ENCODE data around the gene SKI. TPM values are rescaled to one million over a fixed set of nuclear protein-coding genes. Genes with fewer than 3 reads are reported as not detected.

The SKI gene
- total and polyA plus RNA-seq, 4 donors, result 17.1 to 90.7 (median 40.7) TPM

DNA sequence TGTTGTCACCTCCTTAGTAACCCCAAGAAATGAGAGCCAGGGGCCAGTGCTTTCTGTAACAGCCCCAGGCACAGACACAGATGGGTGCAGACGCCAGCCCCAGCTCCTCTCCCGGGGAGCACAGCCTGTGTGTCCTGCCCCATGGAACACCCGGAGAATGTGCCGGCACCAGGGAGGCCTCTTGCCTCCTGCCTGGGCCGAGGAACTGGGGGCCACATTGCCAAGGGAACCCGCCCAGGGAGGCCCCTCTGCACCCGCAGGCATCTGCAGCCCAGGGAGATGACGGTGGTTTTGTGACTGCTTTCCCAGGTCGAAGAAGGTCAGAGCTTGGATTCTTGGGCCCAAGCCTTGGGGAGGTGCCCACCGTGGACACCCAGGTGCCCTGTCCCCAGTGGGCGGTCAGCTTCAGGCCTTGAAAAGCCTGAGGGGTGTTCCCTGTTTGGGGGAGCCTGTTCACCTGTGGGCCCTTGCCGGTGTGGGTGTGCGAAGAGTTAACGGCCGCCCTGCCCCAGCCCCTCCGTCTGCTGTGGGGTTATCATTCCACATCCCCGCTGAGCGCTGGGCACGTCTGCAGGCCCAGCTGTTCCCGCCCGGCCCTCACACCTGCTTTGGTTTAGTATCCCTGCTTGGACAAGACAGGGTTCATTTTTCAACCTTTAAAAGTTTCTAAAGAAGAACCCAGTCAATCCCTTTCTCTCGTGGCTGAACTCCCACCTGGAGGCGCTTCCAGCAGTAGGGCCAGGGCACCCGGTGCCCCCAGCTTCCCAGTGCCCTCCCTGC is 100.7 kb downstream of the SKI start:
- Histone ChIP-seq H3K4me1 (ENCODE audit: control insufficient read depth in 5 of 5, insufficient read depth in 5 of 5, low read length in 5 of 5) (peaks cover 0 to 15% (median 4%) of the 10 kb centered on the region in 5 donors), H3K36me3 (ENCODE audit: control insufficient read depth in 4 of 4, insufficient read depth in 4 of 4, low read length in 4 of 4) (no peaks in the 10 kb centered on the region), H3K27ac (ENCODE audit: low read depth in 1 of 2, low read length in 1 of 2) (no peak overlapping the region), H3K4me3 (no peak overlapping the region), H3K27me3 (ENCODE audit: control insufficient read depth in 3 of 3, insufficient read depth in 3 of 3, low read length in 2 of 3) (no peaks in the 10 kb centered on the region), H3K9me3 (ENCODE audit: control insufficient read depth in 4 of 4, insufficient read depth in 3 of 4, low read length in 3 of 4) (peaks cover 0 to 2% (median 0%) of the 10 kb centered on the region in 4 donors), H3K9ac (ENCODE audit: insufficient read depth in 1 of 2, low read length in 2 of 2) (no peak overlapping the region)
- ATAC-seq (ENCODE audit: insufficient read depth, low FRiP score), result no peak
- no peak for TF ChIP-seq CTCF (IDR thresholded peaks at IDR 0.05; ENCODE audit: control extremely low read depth, extremely low read depth)
- DNase-seq, result no peak
- WGBS, 2 donors, result 91 to 93% methylated on average over 24 of the region's 24 CpGs

- Histone ChIP-seq H3K27me3 (ENCODE audit: control insufficient read depth in 3 of 3, insufficient read depth in 3 of 3, low read length in 2 of 3) (no peaks in the 10 kb centered on the region), H3K4me3 (no peak overlapping the region), H3K9me3 (ENCODE audit: control insufficient read depth in 4 of 4, insufficient read depth in 3 of 4, low read length in 3 of 4) (no peaks in the 10 kb centered on the region), H3K36me3 (ENCODE audit: control insufficient read depth in 4 of 4, insufficient read depth in 4 of 4, low read length in 4 of 4) (no peaks in the 10 kb centered on the region), H3K4me1 (ENCODE audit: control insufficient read depth in 5 of 5, insufficient read depth in 5 of 5, low read length in 5 of 5) (peaks cover 0 to 15% (median 4%) of the 10 kb centered on the region in 5 donors), H3K27ac (ENCODE audit: low read depth in 1 of 2, low read length in 1 of 2) (no peak overlapping the region), H3K9ac (ENCODE audit: insufficient read depth in 1 of 2, low read length in 2 of 2) (no peak overlapping the region)
- DNase-seq (no peak), ATAC-seq (ENCODE audit: insufficient read depth, low FRiP score) (no peak)
- WGBS, 2 donors, result 90 to 95% methylated on average over 12 of the region's 12 CpGs
- no peak for TF ChIP-seq CTCF (IDR thresholded peaks at IDR 0.05; ENCODE audit: control extremely low read depth, extremely low read depth)
Observed at GRCh38 chr1:2330035-2330434, 101.9 kb downstream of the SKI start.

GRCh38 chr1:2330519-2331199 is 102.5 kb downstream of the SKI start:
- 58 to 77% methylated on average over 31 of the region's 31 CpGs for WGBS, 2 donors

More at GRCh38 chr1:2330519-2331199, 102.5 kb downstream of the SKI start:
- Histone ChIP-seq H3K9ac (ENCODE audit: insufficient read depth in 1 of 2, low read length in 2 of 2) (peak overlapping the region; percentile 1 to 11), H3K36me3 (ENCODE audit: control insufficient read depth in 4 of 4, insufficient read depth in 4 of 4, low read length in 4 of 4) (no peaks in the 10 kb centered on the region), H3K9me3 (ENCODE audit: control insufficient read depth in 4 of 4, insufficient read depth in 3 of 4, low read length in 3 of 4) (no peaks in the 10 kb centered on the region), H3K4me1 (ENCODE audit: control insufficient read depth in 5 of 5, insufficient read depth in 5 of 5, low read length in 5 of 5) (peaks cover 0 to 18% (median 4%) of the 10 kb centered on the region in 5 donors), H3K27ac (ENCODE audit: low read depth in 1 of 2, low read length in 1 of 2) (peak overlapping the region in 1 of 2 donors; percentile 48), H3K4me3 (no peak overlapping the region), H3K27me3 (ENCODE audit: control insufficient read depth in 3 of 3, insufficient read depth in 3 of 3, low read length in 2 of 3) (no peaks in the 10 kb centered on the region)
- DNase-seq, result peak; percentile 89 to 92 (median 91)
- no peak for TF ChIP-seq CTCF (IDR thresholded peaks at IDR 0.05; ENCODE audit: control extremely low read depth, extremely low read depth)
- peak; percentile 21 for ATAC-seq (ENCODE audit: insufficient read depth, low FRiP score)
